OCI-LY3 (cell line): ENCODE data around the gene KLHL2.

Experiments used
- H2AFZ ChIP-seq: fragments of 200-600, 300-600 bp; shearing (Covaris generic); 2 replicates; pipeline ENCODE4 v1.6.0; 2014; ENCODE audit warnings: antibody characterized with exemption, low read depth, low read length
- H3K27ac ChIP-seq: fragments of 200-600, 300-600 bp; sonication (generic); 2 replicates; pipeline ENCODE4 v1.5.1; 2014; ENCODE audit warnings: mild to moderate bottlenecking, low read length, moderate library complexity, mixed read lengths
- H3K27me3 ChIP-seq: fragments of 200-600, 300-600 bp; sonication (generic); 2 replicates; pipeline ENCODE4 v1.6.1; 2014; ENCODE audit warnings: low read depth, low read length, mixed read lengths
- H3K36me3 ChIP-seq: fragments of 200-600, 300-600 bp; sonication (generic); replicated peaks from 2 replicates; pipeline ENCODE3; 2014; ENCODE audit warnings: low read depth, low read length, mixed read lengths
- H3K4me1 ChIP-seq: fragments of 300-600, 200-600 bp; sonication (generic); 2 replicates; pipeline ENCODE4 v1.6.1; 2014; ENCODE audit warnings: low read length, mixed read lengths
- H3K4me2 ChIP-seq: fragments of 200-600, 300-600 bp; sonication (generic); 2 replicates; pipeline ENCODE4 v1.6.1; 2014; ENCODE audit warnings: low read length, mixed read lengths
- H3K4me3 ChIP-seq: fragments of 300-600, 200-600 bp; sonication (generic); 2 replicates; pipeline ENCODE4 v1.5.1; 2014; ENCODE audit warnings: antibody characterized with exemption, mild to moderate bottlenecking, low read length, moderate library complexity
- H3K79me2 ChIP-seq: fragments of 300-600, 200-600 bp; shearing (Covaris generic); 2 replicates; pipeline ENCODE4 v1.6.1; 2014; ENCODE audit warnings: mild to moderate bottlenecking, low read length, mixed read lengths
- H3K9ac ChIP-seq: fragments of 300-600, 200-600 bp; shearing (Covaris generic); 2 replicates; pipeline ENCODE4 v1.6.0; 2014; ENCODE audit warnings: mild to moderate bottlenecking, low read length, moderate library complexity
- H3K9me3 ChIP-seq: fragments of 200-600, 300-600 bp; shearing (Covaris generic); 2 replicates; pipeline ENCODE4 v1.6.1; 2014; ENCODE audit warnings: low read length, mixed read lengths; ENCODE audit not compliant: insufficient read depth
- H4K20me1 ChIP-seq: fragments of 200-600, 300-600 bp; sonication (generic); 2 replicates; pipeline ENCODE4 v1.6.1; 2016; ENCODE audit warnings: low read length, mixed read lengths; ENCODE audit not compliant: insufficient read depth
- CTCF ChIP-seq: fragments of 200-600, 300-600 bp; sonication (generic); IDR thresholded peaks from 2 replicates; pipeline ENCODE4 v1.5.1; 2014; ENCODE audit warnings: antibody characterized with exemption, low read length, low read depth
- EZH2phosphoT487 ChIP-seq: fragments of 200-600 bp; shearing (Covaris generic); IDR thresholded peaks from 2 replicates; pipeline ENCODE4 v1.6.1; 2018; ENCODE audit warnings: antibody characterized with exemption, mixed run types, low read depth

Gene KLHL2

GRCh38 chr4:165324236-165324917 lies 117.0 kb downstream of the KLHL2 start:
- no peak overlapping the region for H3K27ac ChIP-seq
- peaks cover 20% of the 10 kb centered on the region for H3K4me1 ChIP-seq
- H4K20me1 ChIP-seq = peaks cover 12% of the 10 kb centered on the region
- H3K79me2 ChIP-seq = peaks cover 29% of the 10 kb centered on the region
- H3K4me2 ChIP-seq = no peak overlapping the region
- peaks cover 37% of the 10 kb centered on the region for H3K36me3 ChIP-seq
- no peak overlapping the region for H3K4me3 ChIP-seq
- no peaks in the 10 kb centered on the region for H3K27me3 ChIP-seq
- H3K9me3 ChIP-seq = peaks cover 12% of the 10 kb centered on the region
- no peak overlapping the region for H3K9ac ChIP-seq
- TF ChIP-seq CTCF = 0 out of 2 replicates have a peak, but pooled peaks have one; percentile 4
- TF ChIP-seq EZH2phosphoT487 = no peak
- H2AFZ ChIP-seq = no peak overlapping the region

GRCh38 chr4:165324918-165325304 lies 117.5 kb downstream of the KLHL2 start:
- H3K4me2 ChIP-seq = no peak overlapping the region
- no peak overlapping the region for H3K27ac ChIP-seq
- no peak overlapping the region for H3K9ac ChIP-seq
- peaks cover 24% of the 10 kb centered on the region for H3K4me1 ChIP-seq
- H3K27me3 ChIP-seq = no peaks in the 10 kb centered on the region
- H3K4me3 ChIP-seq = no peak overlapping the region
- peaks cover 12% of the 10 kb centered on the region for H3K9me3 ChIP-seq
- H4K20me1 ChIP-seq = peaks cover 17% of the 10 kb centered on the region
- TF ChIP-seq CTCF = no peak
- TF ChIP-seq EZH2phosphoT487 = no peak
- H2AFZ ChIP-seq = no peak overlapping the region
- peaks cover 41% of the 10 kb centered on the region for H3K36me3 ChIP-seq
- H3K79me2 ChIP-seq = peaks cover 34% of the 10 kb centered on the region

GRCh38 chr4:165325732-165326512 lies 118.6 kb downstream of the KLHL2 start:
- Histone ChIP-seq H3K27ac (peak overlapping the region; percentile 81), H4K20me1 (peaks cover 27% of the 10 kb centered on the region), H3K4me1 (peaks cover 32% of the 10 kb centered on the region), H3K4me2 (peak overlapping the region; percentile 74), H3K4me3 (peak overlapping the region; percentile 83), H3K79me2 (peaks cover 44% of the 10 kb centered on the region), H2AFZ (peak overlapping the region; percentile 85), H3K27me3 (no peaks in the 10 kb centered on the region), H3K9me3 (peaks cover 12% of the 10 kb centered on the region), H3K36me3 (peaks cover 51% of the 10 kb centered on the region), H3K9ac (peak overlapping the region; percentile 93)
- TF ChIP-seq CTCF (no peak), EZH2phosphoT487 (no peak)

GRCh38 chr4:165326831-165327210 lies 119.5 kb downstream of the KLHL2 start:
- Histone ChIP-seq H4K20me1 (peaks cover 36% of the 10 kb centered on the region), H3K4me3 (peak overlapping the region; percentile 83), H3K27me3 (no peaks in the 10 kb centered on the region), H3K27ac (peak overlapping the region; percentile 81), H3K9me3 (peaks cover 12% of the 10 kb centered on the region), H3K4me1 (peaks cover 37% of the 10 kb centered on the region), H3K79me2 (peaks cover 53% of the 10 kb centered on the region), H3K36me3 (peaks cover 60% of the 10 kb centered on the region), H3K9ac (peak overlapping the region; percentile 93), H2AFZ (peak overlapping the region; percentile 85), H3K4me2 (peak overlapping the region; percentile 74)
- TF ChIP-seq CTCF (no peak), EZH2phosphoT487 (no peak)
